Activated effector memory CD4-positive, alpha-beta T cell treated with anti-CD3 and anti-CD28 coated beads, Interleukin-2, amount 50 U/mL, for 16 hours (primary cell): ENCODE data around the gene GRK3.
"Not testable (repeated sequence)": the region's sequence is repeated elsewhere in the genome, so short reads cannot be mapped to it uniquely, and the experiment has no call there.

Source experiments
- DNase-seq: peaks from one replicate; pipeline ENCODE4 v3.0.0-alpha.2; 2020

GRK3 gene

DNA sequence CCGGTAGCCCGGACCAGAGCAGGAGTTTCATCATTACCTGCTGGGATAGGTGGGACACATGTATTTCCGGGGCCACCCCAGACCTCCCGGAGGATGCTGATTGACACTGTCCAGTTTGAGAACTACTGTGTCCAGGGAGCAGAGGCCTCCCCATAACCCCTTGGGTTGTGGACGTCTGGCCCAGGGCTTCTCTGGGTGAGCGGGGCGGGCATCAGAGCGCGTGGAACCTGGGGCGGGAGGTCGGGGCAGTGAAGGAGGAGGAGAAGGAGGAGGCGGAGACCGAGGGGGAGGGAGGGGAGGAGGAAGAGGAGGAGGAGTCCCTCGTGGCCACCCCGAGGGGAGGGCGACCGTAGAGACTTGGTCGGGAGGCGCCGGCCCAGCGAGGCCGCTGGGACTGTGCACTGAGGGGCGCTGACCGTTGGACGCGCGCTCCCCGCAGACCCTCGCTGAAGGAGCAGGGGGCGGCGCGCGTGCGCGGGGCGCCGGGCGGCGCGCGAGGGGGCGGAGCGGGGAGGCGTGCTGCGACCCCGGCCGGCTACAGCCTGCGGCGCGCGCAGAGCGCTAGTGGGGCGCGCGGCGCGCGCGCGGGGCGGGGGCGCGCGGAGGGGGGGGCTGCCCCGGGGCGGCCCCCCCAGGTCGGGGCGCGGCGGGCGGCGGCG is at the start of gene GRK3:
TSS of gene GRK3 (plus strand) at position 356 of the 659 bp plus-strand sequence. CDS start 366 bp downstream, outside the sequence.
- peak; percentile 84 for DNase-seq

GRCh38 chr22:25518000-25518663 is 46.3 kb upstream of the GRK3 start:
- no peak for DNase-seq

- DNase-seq: no peak
Measured at GRCh38 chr22:25525376-25525775, 39.1 kb upstream of the GRK3 start.

DNA sequence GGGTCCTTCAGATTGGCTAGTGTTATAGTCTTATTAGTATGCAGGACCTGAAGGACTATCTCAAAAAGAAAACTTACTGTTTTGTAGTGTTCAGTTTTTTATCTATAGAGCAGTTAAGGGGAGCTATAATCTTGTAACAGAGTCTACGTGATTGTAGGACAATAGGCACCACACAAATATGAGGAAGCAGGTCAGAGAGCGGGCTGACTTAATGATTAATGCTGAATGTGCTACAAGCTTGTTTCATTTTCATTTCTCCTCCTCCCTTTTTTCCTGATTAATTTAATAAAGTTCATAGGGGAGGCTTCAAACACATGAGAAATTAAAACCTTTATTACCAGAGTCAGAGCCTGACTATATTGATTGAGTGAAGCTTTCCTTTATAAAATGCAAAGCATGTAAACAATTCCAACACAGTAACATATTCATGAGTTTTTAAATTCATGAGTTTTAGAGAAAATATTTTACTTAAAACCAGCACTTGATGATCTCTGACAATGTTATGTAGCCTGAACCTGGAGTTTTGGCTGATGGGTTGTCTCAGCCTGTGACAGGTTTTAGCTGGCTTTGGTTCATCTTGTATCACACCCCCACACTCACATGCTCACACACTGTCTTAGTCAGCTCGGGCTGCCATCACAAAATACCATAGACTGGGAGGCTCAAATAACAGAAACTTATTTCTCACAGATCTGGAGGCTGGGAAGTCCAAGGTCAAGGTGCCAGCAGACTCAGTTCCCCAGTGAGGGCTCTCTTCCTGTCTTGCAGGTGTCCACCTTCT is 38.5 kb upstream of the GRK3 start:
- DNase-seq: not testable (repeated sequence)

GRCh38 chr22:25527016-25527415 is 37.5 kb upstream of the GRK3 start:
- DNase-seq: not testable (repeated sequence)

DNA sequence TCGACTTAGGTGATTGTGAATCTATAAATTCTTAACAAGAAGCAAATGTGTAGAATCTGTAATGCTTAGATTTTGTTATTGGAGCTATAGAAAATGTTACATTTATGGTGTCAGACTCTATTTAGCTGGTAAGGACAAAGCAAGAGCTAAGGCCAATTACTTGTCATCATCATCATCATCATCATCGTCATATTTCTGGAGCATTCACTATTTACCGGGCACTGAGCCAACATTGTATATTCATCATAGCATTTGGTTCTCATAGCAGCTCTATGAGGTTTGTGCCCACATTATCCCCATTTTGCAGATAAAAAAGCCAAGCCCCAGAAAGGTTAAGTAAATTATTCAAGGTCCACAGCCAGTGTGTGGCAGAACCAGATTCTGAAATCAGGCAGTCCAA is 36.4 kb upstream of the GRK3 start:
- DNase-seq: not testable (repeated sequence)

DNA sequence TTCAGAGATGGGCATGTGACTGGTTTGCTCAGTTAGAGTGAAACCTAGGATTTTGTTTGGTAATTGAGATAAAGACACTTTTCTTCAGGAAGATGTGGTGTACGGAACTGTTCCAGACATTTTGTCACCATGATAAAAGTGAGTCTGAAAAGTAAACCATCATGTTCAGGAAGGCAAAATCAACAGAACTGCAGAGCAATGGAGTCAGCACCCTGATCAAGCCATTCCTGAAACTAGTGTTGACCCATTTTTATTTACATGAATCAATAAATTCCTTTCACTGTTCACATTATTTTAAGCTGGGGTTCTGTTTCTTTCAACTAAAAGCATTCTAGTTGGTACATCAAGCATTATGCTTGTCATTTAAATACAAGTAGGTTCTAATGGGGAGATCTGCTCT is 35.4 kb upstream of the GRK3 start:
- not testable (repeated sequence) for DNase-seq

- not testable (repeated sequence) for DNase-seq
Measured at GRCh38 chr22:25529541-25530137, 34.8 kb upstream of the GRK3 start.

- DNase-seq: not testable (repeated sequence)
Measured at GRCh38 chr22:25531677-25532076, 32.8 kb upstream of the GRK3 start.

GRCh38 chr22:25534724-25535123 is 29.8 kb upstream of the GRK3 start:
- no peak for DNase-seq

- no peak for DNase-seq
Measured at GRCh38 chr22:25536589-25536988, 27.9 kb upstream of the GRK3 start.

DNA sequence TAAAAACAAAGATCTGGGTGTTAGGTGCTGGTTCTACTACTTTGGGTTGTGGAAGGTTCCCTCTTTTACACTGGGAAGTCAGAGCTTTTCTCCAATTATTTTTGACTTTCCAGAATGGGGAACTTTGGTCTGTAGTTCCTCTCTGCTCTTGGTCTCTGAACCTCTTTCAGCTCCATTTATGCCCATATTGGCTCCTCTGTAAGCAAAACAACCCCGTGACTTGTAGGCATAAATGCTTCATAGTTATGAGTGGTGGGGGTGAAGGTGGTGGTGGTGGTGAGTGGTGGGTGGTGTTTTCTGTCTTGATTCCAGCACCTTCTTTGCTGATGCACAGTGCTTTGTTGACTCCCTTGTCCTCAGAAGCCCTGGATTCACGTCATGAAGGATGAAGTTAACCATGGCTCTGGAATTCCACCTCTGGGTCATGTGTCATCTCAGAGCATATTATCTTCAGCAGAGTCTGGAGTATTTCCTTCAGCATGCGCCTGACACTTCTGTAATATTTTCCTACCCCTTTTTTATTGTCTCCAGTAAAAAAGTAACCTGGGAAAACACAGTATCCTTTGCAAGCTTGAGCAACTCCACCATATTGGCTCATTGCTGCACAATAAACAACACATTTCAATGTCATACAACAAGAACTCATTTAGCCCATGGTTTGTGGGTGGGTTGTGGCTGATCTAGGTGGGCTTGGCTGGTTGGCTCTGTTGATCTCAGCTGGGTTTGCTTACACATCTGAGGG is 24.1 kb upstream of the GRK3 start:
- no peak for DNase-seq

- no peak for DNase-seq
Measured at GRCh38 chr22:25540908-25541660, 23.4 kb upstream of the GRK3 start.

DNA sequence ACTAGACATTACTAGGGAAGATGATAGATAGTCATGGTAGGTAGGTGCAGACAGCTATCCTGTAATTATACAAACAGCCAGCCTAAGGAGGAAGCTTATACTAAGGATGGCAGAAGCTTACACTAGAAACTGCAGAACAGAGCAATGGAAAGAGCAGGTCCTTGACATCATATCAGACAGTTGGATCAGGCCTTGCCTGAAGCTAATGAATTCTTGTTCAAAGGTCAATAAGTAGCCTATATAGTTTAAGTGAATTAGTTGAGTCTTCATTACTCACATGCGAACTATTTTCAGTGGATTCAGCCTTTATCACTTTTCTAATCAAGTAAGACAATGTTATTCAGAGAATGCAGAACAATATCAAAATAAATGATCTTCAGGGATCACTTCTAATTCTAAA is 22.3 kb upstream of the GRK3 start:
- DNase-seq: no peak

DNA sequence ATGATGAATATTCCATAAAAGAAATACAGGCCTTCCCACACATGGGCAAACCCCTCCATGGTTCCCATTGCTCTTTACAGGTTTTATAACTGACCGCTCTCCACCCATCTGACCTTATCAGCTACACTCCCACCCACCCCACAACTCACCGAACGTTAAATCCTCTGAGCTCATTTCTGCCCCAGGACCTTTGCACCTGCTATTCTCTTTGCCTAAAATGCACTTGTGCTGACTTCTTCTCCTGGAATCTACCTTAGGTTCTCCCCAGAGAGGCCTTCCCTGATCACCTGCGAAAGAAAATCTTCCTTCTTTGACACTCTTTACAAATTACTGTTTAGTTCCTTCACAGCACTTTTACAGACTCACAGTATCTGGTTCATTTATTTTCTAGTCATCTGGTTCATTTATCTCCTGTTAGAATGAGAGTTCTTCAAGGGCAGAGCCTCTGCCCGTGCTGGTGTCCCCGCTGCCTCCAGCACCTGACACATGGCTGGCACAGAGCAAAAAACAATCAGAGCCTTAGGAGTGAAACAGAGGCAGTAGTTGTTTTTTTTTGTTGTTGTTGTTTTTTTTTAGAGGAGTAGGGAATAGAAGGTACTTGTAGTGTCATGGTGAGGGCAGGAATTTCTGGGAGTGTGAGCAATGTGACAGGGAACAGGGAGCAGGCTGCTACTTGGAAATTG is 21.6 kb upstream of the GRK3 start:
- DNase-seq: no peak

- DNase-seq: no peak
Measured at GRCh38 chr22:25545146-25545545, 19.3 kb upstream of the GRK3 start.

DNA sequence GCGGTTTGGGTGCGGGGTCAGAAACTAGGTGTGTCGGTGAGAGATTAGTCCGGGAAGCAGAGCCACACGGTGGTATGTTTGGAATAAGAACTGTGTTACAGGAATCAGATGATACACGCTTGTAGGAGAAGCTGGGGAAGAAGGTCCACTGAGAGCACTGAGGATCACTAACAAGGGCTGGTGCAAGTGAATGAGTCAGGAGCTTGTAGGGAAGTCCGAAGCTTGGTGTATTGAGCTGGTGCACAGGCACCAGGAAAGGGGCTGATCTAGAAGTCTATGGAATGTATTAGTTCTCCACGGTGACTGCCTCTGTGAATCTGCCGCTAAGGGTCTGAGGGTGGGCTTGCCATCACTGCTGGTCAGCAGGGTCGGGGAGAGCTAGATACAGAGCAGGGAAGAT is 18.8 kb upstream of the GRK3 start:
- DNase-seq: no peak

DNA sequence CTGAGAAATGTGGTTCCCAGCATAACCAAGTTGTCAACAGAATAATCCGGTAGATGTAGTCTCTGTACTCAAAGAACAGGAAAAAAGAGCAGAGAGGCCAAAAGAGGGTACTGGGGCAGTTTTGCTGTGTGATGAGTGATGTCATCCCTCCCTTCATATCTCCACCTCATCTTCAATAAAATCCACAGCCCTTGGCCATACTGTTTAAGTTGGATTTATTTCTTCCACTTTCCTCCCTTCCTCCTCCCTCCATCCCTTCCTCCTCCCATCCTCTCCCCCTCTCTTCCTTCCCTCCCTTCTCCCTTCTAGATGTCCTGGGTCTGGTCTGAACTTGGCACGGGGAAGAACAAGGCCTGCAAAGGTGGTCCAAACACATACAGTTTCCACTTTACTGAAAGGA is 18.2 kb upstream of the GRK3 start:
- DNase-seq: no peak

DNA sequence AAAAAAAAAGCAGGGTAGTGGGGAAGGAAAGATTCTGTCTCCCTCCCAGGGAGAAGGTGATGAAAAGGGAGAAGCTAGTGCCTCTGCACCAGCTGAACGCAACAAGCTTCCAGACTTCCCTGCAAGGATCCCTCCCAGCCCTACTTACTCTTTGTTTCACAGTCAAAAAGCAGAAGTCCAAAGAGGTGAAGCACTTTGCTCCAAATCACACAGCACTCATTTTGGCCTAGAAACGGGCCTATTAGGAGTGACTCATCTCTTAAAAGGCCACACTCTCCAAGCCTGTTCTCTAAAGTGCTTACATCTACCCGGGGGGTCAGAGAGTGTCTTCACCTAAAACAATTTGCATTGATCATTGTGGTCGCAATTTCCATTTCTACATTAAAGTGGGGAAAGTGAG is 17.7 kb upstream of the GRK3 start:
- no peak for DNase-seq

DNA sequence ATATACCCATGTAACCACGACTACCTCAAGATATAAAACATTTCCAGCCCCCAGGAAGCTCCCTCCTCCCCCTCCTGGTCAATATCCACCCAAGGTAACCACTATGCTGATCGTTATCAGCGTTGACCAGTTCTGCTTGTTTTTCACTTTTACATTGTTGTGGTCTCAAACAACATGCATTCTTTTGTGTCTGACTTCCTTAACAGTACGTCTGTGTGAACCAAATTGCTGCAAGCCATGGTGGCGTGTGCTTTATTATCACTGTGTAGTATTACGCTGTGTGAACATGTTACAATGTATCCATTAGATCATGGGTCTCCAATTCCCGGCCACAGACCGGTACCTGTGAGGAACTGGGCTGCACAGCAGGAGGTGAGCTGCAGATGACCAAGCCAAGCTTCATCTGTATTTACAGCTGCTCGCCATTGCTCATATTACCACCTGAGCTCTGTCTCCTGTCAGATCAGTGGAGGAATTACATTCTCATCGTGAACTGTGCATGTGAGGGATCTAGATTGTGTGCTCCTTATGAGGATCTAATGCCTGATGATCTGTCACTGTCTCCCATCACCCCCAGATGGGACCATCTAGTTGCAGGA is 15.5 kb upstream of the GRK3 start:
- no peak for DNase-seq

GRCh38 chr22:25551396-25551795 is 13.1 kb upstream of the GRK3 start:
- no peak for DNase-seq
